Upper lobe of left lung (tissue), 4 donors: ENCODE data around the gene ZNF444.
A peak's percentile ranks its signal among the peaks of the same experiment; 100 is the strongest.

Source experiments
- POLR2A ChIP-seq, 4 donors: fragments of 450-650 bp; IDR thresholded peaks; one replicate each; pipeline ENCODE4 v1.5.1; 2016 to 2017; ENCODE audit warnings: antibody characterized with exemption in 4 of 4, mild to moderate bottlenecking in 2 of 4
- POLR2AphosphoS5 ChIP-seq, 2 donors: sonication (generic); formaldehyde crosslinking; IDR thresholded peaks; one replicate each; pipeline ENCODE4 v1.5.1; 2017; ENCODE audit warnings: antibody characterized with exemption in 2 of 2
- TF ChIP-seq, protein P1 (sequence below), 6 experiments: fragments of 450-650 bp in 4 of 6; fragments of 200-600 bp in 2 of 6; sonication (generic) in 2 of 6; IDR thresholded peaks; one replicate each; pipeline ENCODE4 v1.5.1; 2016 to 2019; ENCODE audit warnings: antibody characterized with exemption in 6 of 6

DNA sequence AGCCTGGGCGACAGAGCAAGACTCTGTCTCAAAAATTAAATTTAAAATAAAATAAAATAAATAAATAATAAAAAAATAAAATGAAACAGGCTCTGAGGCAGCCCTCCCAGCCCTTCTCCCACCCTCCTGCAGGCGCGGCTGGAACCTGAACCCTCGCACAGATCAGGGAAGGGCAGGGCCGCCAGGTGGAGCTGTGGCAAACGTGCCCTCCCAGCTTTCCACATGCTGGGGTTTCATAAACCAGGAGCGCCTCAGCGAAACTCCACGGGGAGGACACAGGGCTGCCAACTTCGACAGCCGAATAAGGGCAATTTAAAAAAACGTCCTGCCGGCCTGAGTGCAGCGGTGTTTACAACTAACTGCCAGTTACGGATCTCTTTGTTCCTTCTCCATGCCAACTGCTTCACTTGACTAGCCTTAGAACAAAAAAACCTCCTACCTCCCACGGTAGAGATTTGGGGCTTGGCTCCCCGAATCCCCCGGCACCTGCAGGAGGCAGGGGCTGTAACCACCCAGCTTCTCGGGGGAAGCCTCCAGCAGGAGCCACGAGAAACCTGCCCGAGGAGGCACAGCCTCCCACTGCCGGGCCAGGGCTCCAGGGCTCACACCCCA is 35.9 kb upstream of the ZNF444 start:
- TF ChIP-seq POLR2A (IDR thresholded peaks at IDR 0.05) (no peak), POLR2AphosphoS5 (IDR thresholded peaks at IDR 0.05) (peak; percentile 29 to 34)
- TF ChIP-seq, protein P1, sequence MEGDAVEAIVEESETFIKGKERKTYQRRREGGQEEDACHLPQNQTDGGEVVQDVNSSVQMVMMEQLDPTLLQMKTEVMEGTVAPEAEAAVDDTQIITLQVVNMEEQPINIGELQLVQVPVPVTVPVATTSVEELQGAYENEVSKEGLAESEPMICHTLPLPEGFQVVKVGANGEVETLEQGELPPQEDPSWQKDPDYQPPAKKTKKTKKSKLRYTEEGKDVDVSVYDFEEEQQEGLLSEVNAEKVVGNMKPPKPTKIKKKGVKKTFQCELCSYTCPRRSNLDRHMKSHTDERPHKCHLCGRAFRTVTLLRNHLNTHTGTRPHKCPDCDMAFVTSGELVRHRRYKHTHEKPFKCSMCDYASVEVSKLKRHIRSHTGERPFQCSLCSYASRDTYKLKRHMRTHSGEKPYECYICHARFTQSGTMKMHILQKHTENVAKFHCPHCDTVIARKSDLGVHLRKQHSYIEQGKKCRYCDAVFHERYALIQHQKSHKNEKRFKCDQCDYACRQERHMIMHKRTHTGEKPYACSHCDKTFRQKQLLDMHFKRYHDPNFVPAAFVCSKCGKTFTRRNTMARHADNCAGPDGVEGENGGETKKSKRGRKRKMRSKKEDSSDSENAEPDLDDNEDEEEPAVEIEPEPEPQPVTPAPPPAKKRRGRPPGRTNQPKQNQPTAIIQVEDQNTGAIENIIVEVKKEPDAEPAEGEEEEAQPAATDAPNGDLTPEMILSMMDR (IDR thresholded peaks at IDR 0.05): peak; percentile 73 to 84 (median 78)
